Panc1 (cell line): ENCODE data around the gene RNF114. TPM values are rescaled to one million over a fixed set of nuclear protein-coding genes. Genes with fewer than 3 reads are reported as not detected.
"Not testable (repeated sequence)": the region's sequence is repeated elsewhere in the genome, so short reads cannot be mapped to it uniquely, and the experiment has no call there.

Experiments used
- ATAC-seq: fragments of 200-7000 bp; cut with Tn5 transposase; 2 replicates; pipeline ENCODE4 v1.9.1; 2020; ENCODE audit warnings: mild to moderate bottlenecking, moderate library complexity
- BruUV-seq: library from RNA; stranded (reverse); fragments of 400-500 nt; replicated peaks from 2 replicates; lab custom pipeline; 2021; lab: Mats Ljungman, UMichigan
- CTCF ChIA-PET: fragments of 300-600 bp; sonication (Branson Sonifier 250); formaldehyde crosslinking; loops from one replicate; lab custom pipeline; 2022; ENCODE audit warnings: antibody characterized with exemption; lab: Charles Lee
- POLR2A ChIA-PET: fragments of 300-600 bp; sonication (Branson Sonifier 250); formaldehyde crosslinking; loops from one replicate; lab custom pipeline; 2022; ENCODE audit warnings: antibody characterized with exemption; lab: Charles Lee
- DNase-seq: peaks from one replicate; pipeline ENCODE4 v3.0.0-alpha.2; 2010; ENCODE audit warnings: low read depth, low spot score
- H3K27ac ChIP-seq: 2 replicates; pipeline ENCODE4 v1.5.1; 2011; ENCODE audit warnings: mild to moderate bottlenecking, low read length, inconsistent platforms
- H3K27me3 ChIP-seq: fragments of 200-500 bp; sonication (Bioruptor generic); 2 replicates; pipeline ENCODE4 v1.6.0; 2014; ENCODE audit warnings: low read length, inconsistent platforms; ENCODE audit not compliant: control insufficient read depth, insufficient read depth
- H3K36me3 ChIP-seq: fragments of 200-500 bp; sonication (Bioruptor generic); 2 replicates; pipeline ENCODE4 v1.5.1; 2014; ENCODE audit warnings: inconsistent platforms, mild to moderate bottlenecking, low read length, moderate library complexity; ENCODE audit not compliant: control insufficient read depth, insufficient read depth
- H3K4me1 ChIP-seq: 2 replicates; pipeline ENCODE4 v1.5.1; 2011; ENCODE audit warnings: inconsistent platforms, mild to moderate bottlenecking, low read length, moderate library complexity; ENCODE audit not compliant: control insufficient read depth, insufficient read depth
- H3K4me3 ChIP-seq, 2 experiments: 2 replicates each; pipeline ENCODE4 v1.5.1; 2011 to 2012; ENCODE audit warnings: low read depth in 2 of 2, low read length in 2 of 2, mild to moderate bottlenecking in 2 of 2, inconsistent platforms in 1 of 2, moderate library complexity in 1 of 2
- H3K9me3 ChIP-seq: fragments of 200-500 bp; sonication (Bioruptor generic); 2 replicates; pipeline ENCODE4 v1.5.1; 2014; ENCODE audit warnings: low read depth, mild to moderate bottlenecking, inconsistent platforms, low read length, moderate library complexity; ENCODE audit not compliant: control insufficient read depth, insufficient read depth
- POLR2AphosphoS5 ChIP-seq: IDR thresholded peaks from 2 replicates; pipeline ENCODE4 v1.6.1; 2012; ENCODE audit warnings: mild to moderate bottlenecking, low read depth, low read length, moderate library complexity
- SIN3A ChIP-seq: IDR thresholded peaks from 2 replicates; pipeline ENCODE4 v1.6.1; 2012; ENCODE audit warnings: low read depth, mild to moderate bottlenecking, low read length, moderate library complexity, borderline replicate concordance; ENCODE audit not compliant: insufficient read depth
- TCF7L2 ChIP-seq: IDR thresholded peaks from 2 replicates; pipeline ENCODE4 v1.6.1; 2011; ENCODE audit warnings: mild to moderate bottlenecking, low read depth, low read length, inconsistent platforms
- in situ Hi-C: cut with HindIII; loops from 2 replicates; pipeline ENCODE4 v1.10.0; 2016; ENCODE audit warnings: low sequenced_read_pairs, low pct_unique_long_range_greater_than_20kb
- intact Hi-C: fragments of 100-400 bp; cut with micrococcal nuclease; formaldehyde crosslinking; loops from one replicate; pipeline ENCODE4 v1.10.0; 2022; ENCODE audit not compliant: unreplicated experiment
- total RNA-seq: library from RNA; stranded (reverse); gene quantifications from one replicate; pipeline ENCODE4 v1.2.1, GENCODE V29; 2021; ENCODE audit not compliant: unreplicated experiment
- TF ChIP-seq, protein P1 (sequence below): fragments of 450-650 bp; IDR thresholded peaks from 2 replicates; pipeline ENCODE4 v1.5.1; 2017; ENCODE audit warnings: mild to moderate bottlenecking
- TF ChIP-seq, protein P2 (sequence below), 2 experiments: IDR thresholded peaks; 2 replicates each; pipeline ENCODE4 v1.6.1; 2011 to 2012; ENCODE audit warnings: low read depth in 2 of 2, control low read depth in 1 of 2, low read length in 1 of 2, mild to moderate bottlenecking in 1 of 2, moderate library complexity in 1 of 2; ENCODE audit not compliant: insufficient read depth in 1 of 2

The RNF114 gene
- total RNA-seq, 1 experiment from 2014 or later: 70.0 TPM

DNA sequence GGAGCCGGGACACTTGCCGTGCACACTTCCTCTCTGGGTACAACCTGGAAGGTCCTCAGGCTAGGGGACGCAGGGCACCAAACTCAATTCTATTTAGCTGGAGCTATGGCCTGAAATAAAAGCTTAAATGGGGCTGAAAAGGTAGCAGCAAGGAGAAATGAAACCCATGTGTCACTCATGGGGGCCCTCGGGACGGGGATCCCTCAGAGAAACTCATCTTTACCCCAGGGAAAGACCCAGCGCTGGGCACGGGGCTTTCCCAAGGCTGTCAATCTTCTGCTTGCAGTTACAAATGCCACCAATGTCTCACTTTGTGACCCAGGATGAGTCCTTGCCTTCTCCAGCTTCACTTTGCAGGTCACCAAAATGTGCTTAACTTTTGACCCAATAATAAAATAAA, 63.1 kb downstream of the RNF114 start:
- no peak overlapping the region for H3K4me3 ChIP-seq
- ChIA-PET POLR2A (interaction anchor here (0.6 to 0.8 kb wide), 3 partner anchors 11 to 488 kb away, joined by 4 to 17 read pairs (median 8); no protein-coding TSS in a partner anchor), CTCF (no interaction called here)
- no TSS peak for BruUV-seq
- in situ Hi-C loops (no loop called here), intact Hi-C loops (no loop called here)
- TF ChIP-seq, protein P1, sequence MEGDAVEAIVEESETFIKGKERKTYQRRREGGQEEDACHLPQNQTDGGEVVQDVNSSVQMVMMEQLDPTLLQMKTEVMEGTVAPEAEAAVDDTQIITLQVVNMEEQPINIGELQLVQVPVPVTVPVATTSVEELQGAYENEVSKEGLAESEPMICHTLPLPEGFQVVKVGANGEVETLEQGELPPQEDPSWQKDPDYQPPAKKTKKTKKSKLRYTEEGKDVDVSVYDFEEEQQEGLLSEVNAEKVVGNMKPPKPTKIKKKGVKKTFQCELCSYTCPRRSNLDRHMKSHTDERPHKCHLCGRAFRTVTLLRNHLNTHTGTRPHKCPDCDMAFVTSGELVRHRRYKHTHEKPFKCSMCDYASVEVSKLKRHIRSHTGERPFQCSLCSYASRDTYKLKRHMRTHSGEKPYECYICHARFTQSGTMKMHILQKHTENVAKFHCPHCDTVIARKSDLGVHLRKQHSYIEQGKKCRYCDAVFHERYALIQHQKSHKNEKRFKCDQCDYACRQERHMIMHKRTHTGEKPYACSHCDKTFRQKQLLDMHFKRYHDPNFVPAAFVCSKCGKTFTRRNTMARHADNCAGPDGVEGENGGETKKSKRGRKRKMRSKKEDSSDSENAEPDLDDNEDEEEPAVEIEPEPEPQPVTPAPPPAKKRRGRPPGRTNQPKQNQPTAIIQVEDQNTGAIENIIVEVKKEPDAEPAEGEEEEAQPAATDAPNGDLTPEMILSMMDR: no peak
- TF ChIP-seq, protein P2, sequence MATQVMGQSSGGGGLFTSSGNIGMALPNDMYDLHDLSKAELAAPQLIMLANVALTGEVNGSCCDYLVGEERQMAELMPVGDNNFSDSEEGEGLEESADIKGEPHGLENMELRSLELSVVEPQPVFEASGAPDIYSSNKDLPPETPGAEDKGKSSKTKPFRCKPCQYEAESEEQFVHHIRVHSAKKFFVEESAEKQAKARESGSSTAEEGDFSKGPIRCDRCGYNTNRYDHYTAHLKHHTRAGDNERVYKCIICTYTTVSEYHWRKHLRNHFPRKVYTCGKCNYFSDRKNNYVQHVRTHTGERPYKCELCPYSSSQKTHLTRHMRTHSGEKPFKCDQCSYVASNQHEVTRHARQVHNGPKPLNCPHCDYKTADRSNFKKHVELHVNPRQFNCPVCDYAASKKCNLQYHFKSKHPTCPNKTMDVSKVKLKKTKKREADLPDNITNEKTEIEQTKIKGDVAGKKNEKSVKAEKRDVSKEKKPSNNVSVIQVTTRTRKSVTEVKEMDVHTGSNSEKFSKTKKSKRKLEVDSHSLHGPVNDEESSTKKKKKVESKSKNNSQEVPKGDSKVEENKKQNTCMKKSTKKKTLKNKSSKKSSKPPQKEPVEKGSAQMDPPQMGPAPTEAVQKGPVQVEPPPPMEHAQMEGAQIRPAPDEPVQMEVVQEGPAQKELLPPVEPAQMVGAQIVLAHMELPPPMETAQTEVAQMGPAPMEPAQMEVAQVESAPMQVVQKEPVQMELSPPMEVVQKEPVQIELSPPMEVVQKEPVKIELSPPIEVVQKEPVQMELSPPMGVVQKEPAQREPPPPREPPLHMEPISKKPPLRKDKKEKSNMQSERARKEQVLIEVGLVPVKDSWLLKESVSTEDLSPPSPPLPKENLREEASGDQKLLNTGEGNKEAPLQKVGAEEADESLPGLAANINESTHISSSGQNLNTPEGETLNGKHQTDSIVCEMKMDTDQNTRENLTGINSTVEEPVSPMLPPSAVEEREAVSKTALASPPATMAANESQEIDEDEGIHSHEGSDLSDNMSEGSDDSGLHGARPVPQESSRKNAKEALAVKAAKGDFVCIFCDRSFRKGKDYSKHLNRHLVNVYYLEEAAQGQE (IDR thresholded peaks at IDR 0.05; ENCODE audit: insufficient read depth in 1 of 2, low read depth in 2 of 2, low read length in 1 of 2): no peak
- no peak for TF ChIP-seq SIN3A
- TF ChIP-seq POLR2AphosphoS5: no peak
- TF ChIP-seq TCF7L2: no peak
- no peak overlapping the region for H3K27ac ChIP-seq
- no peaks in the 10 kb centered on the region for H3K36me3 ChIP-seq
- DNase-seq (no peak), ATAC-seq (no peak)
- H3K27me3 ChIP-seq: no peaks in the 10 kb centered on the region
- no peaks in the 10 kb centered on the region for H3K9me3 ChIP-seq
- peaks cover 7% of the 10 kb centered on the region for H3K4me1 ChIP-seq

DNA sequence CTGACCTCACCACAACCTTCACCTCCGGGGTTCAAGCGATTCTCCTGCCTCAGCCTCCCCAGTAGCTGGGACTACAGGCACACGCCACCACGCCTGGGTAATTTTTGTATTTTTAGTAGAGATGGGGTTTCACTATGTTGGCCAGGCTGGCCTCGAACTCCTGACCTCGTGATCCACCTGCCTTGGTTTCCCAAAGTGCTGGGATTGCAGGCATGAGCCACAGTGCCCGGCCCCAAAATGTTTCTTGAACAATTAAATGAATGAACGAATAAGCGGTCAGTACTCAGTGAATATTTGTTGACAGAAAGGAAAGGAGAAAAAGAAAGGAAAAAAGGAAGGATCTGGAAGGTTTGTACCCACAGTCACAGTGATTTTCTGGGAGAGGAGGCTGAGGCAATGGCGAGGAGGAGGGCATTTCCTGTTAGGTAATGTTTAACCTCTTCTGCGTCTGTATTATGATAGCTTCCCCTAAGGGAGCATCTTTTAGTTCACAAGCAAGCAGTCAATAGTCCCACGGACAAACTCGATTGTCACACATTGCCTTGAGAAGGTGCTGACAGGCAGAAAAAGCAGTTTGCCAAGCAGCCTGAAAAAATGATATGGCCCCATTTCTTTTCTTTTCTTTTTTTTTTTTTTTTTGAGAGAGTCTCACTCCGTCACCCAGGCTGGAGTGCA, 64.5 kb downstream of the RNF114 start:
- ATAC-seq, BruUV-seq, DNase-seq, in situ Hi-C loops, intact Hi-C loops, H3K4me1 ChIP-seq, POLR2A ChIA-PET, H3K27ac ChIP-seq, H3K4me3 ChIP-seq, H3K9me3 ChIP-seq, H3K27me3 ChIP-seq, H3K36me3 ChIP-seq: not testable (repeated sequence)
- CTCF ChIA-PET: interaction anchor here (0.6 kb wide), 1 partner anchor 27 kb away, joined by 3 read pairs; no protein-coding TSS in a partner anchor

DNA sequence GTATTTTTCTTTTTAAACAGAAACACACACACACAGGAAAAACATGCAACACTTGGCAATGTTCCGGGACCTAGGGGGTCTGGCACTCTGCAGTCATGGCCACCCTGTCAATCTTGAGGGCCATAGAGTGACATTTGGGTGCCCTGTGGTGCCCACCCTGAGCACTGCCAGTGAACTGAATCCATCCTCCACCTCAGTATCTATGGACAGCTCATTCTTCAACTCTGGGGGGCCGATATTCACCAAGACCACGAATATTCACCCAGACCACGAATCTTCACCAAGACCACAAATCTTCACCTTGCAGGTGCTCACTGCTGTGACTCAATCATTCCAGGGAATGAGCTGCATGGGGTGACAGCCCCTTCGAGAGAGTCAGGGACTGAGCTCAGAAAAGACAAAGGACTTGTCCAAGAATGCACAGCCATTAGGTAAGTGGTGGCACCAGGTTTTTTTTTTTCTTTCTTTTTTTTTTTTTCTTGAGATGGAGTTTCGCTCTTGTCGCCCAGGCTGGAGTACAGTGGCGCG, 65.7 kb downstream of the RNF114 start:
- ATAC-seq: no peak
- intact Hi-C loops (no loop called here), in situ Hi-C loops (no loop called here)
- TF ChIP-seq POLR2AphosphoS5 (no peak), SIN3A (no peak)
- TF ChIP-seq, protein P1: no peak
- CTCF ChIA-PET: interaction anchor here (0.6 kb wide), 1 partner anchor 70 kb away, joined by 4 read pairs; no protein-coding TSS in a partner anchor
- Histone ChIP-seq H3K9me3 (no peaks in the 10 kb centered on the region), H3K36me3 (no peaks in the 10 kb centered on the region), H3K27ac (no peak overlapping the region), H3K4me3 (no peak overlapping the region), H3K4me1 (peaks cover 10% of the 10 kb centered on the region), H3K27me3 (no peaks in the 10 kb centered on the region)
- no TSS peak for BruUV-seq
- POLR2A ChIA-PET: interaction anchor here (0.6 to 0.7 kb wide), 2 partner anchors 14 to 15 kb away, joined by 3 to 5 read pairs; no protein-coding TSS in a partner anchor
- DNase-seq: no peak
